ENCODE measurements around the gene GIPC2.

DNA sequence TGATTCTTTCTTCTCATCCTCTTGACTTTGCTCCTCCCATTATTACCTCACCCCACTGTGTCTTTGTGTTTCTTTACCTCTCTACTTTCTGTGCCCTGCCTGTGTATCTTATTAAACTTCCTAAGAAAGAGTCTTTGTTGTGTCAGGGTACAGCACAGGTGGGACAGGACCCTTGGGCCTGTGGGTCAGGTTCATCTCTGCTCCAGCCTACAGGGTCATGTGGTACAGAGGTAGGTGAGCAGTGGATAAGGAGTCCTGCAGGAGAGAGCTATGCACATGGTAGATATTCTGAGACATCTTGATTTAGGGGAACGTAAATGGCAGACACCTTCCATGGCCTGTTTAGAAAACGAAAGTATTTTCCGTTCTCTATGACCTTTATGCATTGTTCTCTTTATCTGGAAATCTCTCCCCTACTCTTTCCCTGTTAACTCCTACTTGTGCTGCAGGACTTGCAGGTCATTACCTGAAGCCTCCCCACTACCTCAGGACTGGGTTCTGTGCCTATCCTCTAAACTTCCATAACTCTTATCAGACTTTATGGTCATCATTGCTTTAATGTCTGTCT is 9.9 kb downstream of the GIPC2 start:
- TF ChIP-seq, protein P1, sequence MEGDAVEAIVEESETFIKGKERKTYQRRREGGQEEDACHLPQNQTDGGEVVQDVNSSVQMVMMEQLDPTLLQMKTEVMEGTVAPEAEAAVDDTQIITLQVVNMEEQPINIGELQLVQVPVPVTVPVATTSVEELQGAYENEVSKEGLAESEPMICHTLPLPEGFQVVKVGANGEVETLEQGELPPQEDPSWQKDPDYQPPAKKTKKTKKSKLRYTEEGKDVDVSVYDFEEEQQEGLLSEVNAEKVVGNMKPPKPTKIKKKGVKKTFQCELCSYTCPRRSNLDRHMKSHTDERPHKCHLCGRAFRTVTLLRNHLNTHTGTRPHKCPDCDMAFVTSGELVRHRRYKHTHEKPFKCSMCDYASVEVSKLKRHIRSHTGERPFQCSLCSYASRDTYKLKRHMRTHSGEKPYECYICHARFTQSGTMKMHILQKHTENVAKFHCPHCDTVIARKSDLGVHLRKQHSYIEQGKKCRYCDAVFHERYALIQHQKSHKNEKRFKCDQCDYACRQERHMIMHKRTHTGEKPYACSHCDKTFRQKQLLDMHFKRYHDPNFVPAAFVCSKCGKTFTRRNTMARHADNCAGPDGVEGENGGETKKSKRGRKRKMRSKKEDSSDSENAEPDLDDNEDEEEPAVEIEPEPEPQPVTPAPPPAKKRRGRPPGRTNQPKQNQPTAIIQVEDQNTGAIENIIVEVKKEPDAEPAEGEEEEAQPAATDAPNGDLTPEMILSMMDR (IDR thresholded peaks at IDR 0.05) = no peak
- no peak for TF ChIP-seq EZH2 (IDR thresholded peaks at IDR 0.05; ENCODE audit: borderline replicate concordance, insufficient read depth, low read depth, low read length, poor library complexity, severe bottlenecking)

Data from B cell (primary cell).